Measurements from ENCODE around the gene BCL11A. TPM values are rescaled to one million over a fixed set of nuclear protein-coding genes. Genes with fewer than 3 reads are reported as not detected.
A peak's percentile ranks its signal among the peaks of the same experiment; 100 is the strongest.

The BCL11A gene
- total RNA-seq, 3 donors from 2014 or later, result 0.38 to 2.6 (median 0.87) TPM

- Mint-ChIP-seq H3K4me1 (ENCODE audit: low read depth) (no peaks in the 10 kb centered on the region), H3K36me3 (ENCODE audit: insufficient read depth) (no peaks in the 10 kb centered on the region), H3K9me3 (no peaks in the 10 kb centered on the region), H3K4me3 (peak overlapping the region; percentile 19), H3K27me3 (ENCODE audit: low read depth) (peaks cover 39% of the 10 kb centered on the region)
- ATAC-seq (no peak), DNase-seq (no peak)
These were observed 16.8 kb upstream of the BCL11A start for GRCh38 chr2:60570251-60570650.

DNA sequence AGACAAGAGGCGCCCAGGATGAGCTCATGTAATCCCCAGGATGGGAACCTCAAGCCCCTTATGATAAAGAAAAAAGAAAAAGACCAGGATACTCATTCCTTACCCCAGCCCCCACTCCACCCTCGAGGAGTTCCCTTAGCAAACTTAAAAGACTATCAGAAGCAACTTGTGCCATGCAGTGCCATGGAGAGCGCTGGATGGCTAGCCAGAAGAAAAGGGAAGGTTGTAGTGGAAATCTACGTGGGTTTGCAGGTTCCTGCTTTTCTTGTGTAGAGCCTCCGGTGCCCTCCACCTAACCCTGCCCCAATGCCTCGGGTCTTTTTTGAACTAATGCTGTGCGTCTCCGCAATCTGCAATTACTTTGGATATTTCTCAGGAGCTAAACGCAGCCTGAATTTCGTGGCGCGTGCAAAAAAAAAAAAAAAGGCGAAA is 16.2 kb upstream of the BCL11A start:
- ATAC-seq, result no peak
- no peak for DNase-seq
- peaks cover 43% of the 10 kb centered on the region for H3K27me3 Mint-ChIP-seq (ENCODE audit: low read depth)
- H3K4me3 Mint-ChIP-seq, result no peak overlapping the region
- no peaks in the 10 kb centered on the region for H3K4me1 Mint-ChIP-seq (ENCODE audit: low read depth)
- no peaks in the 10 kb centered on the region for H3K9me3 Mint-ChIP-seq
- no peaks in the 10 kb centered on the region for H3K36me3 Mint-ChIP-seq (ENCODE audit: insufficient read depth)

DNA sequence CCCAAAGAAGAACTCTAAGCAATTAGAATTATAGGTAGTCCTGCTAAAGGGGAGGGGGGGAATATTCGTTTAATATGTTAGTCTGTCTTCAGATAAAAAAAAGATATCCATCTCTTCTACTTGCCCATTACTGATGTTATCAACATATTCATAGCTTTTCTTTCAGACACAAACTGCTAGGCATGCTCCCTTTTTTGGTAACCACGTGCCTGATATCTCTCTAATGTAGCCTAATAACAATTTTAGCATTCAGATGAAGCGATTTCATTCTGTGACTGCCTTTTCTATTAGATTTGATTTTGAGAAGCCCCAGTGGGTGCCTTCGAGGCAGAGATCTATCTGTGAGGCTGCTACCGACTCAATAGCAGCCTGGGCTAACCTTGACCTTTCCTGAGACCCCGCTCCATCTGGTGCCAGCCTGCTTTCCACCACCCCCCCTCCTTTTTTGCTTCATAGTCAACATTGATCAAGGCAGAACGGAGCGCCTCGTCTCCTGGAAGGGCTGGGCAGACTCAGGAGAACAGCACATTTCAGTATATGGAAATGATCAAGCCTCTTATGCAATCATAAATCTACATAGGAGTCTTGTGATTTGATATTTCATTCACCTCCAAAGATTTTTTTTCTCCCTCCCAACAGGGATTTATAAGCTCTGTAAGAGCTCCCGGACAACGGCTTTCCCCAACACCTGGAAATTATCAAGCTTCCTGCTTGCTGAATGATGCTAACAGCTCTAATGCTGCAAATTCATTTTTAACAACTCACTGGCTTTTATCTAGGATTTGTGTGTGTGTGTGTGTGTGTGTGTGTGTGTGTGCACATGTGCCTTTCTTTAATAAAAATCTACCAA is 14.7 kb upstream of the BCL11A start:
- Mint-ChIP-seq H3K4me1 (ENCODE audit: low read depth) (no peaks in the 10 kb centered on the region), H3K4me3 (no peak overlapping the region), H3K36me3 (ENCODE audit: insufficient read depth) (no peaks in the 10 kb centered on the region), H3K9me3 (no peaks in the 10 kb centered on the region), H3K27me3 (ENCODE audit: low read depth) (peaks cover 46% of the 10 kb centered on the region)
- no peak for ATAC-seq
- no peak for DNase-seq

- ATAC-seq, result no peak
- no peaks in the 10 kb centered on the region for H3K9me3 Mint-ChIP-seq
- no peak for DNase-seq
These were observed 13.6 kb upstream of the BCL11A start for GRCh38 chr2:60567096-60567495.

GRCh38 chr2:60565472-60565871 is 12.0 kb upstream of the BCL11A start:
- Mint-ChIP-seq H3K4me3 (no peak overlapping the region), H3K36me3 (ENCODE audit: insufficient read depth) (no peaks in the 10 kb centered on the region), H3K4me1 (ENCODE audit: low read depth) (no peaks in the 10 kb centered on the region), H3K27me3 (ENCODE audit: low read depth) (peaks cover 48% of the 10 kb centered on the region), H3K9me3 (no peaks in the 10 kb centered on the region)
- DNase-seq (no peak), ATAC-seq (no peak)

More at GRCh38 chr2:60567096-60567495, 13.6 kb upstream of the BCL11A start:
- H3K4me1 Mint-ChIP-seq (ENCODE audit: low read depth), result no peaks in the 10 kb centered on the region
- no peaks in the 10 kb centered on the region for H3K36me3 Mint-ChIP-seq (ENCODE audit: insufficient read depth)
- H3K27me3 Mint-ChIP-seq (ENCODE audit: low read depth), result peaks cover 45% of the 10 kb centered on the region
- no peak overlapping the region for H3K4me3 Mint-ChIP-seq

DNA sequence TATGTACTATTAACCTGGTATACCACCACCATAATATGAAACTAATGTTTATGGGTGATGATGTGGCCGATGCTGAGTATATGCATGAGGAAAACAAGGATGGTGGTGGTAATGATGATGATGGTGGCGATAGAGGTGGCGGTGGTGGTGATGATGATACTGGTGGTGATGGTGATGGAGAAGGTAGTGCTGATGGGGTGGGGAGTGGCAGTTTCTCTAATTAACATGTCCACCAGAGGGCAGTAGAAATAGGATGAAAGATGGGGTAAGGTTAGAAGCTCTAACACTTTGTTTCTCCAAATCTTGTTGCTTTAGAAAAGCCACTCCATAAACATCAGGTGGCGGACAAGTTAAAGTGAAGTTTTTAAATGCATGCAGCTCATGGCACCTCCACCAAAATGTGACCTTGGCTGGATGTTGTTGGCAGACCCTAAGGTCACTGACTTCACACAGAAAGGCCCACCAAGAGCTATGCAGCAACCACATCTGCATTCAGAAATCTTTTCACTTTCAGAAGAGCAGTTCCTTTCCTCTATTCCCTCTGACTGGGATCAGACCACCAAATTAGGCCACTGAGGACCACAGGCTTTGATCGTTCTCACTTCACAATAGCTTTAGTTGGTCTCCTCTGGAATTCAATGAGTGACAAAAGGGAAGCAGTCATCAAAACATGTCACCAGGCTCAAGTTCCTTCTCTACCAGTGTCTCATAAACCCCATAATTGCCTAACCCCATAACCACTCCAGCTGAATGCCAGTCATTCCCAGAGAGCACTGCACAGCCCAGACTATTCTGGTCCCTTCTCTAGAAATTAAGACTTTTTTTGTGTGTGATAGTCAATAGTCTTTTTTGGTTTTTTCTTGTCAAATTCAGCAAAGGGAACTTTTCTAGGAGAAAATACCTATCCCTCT is 7.5 kb upstream of the BCL11A start:
- peak; percentile 52 to 72 for ATAC-seq
- Mint-ChIP-seq H3K4me3 (no peak overlapping the region), H3K9me3 (peaks cover 3% of the 10 kb centered on the region), H3K27me3 (ENCODE audit: low read depth) (peaks cover 69% of the 10 kb centered on the region), H3K36me3 (ENCODE audit: insufficient read depth) (peaks cover 2% of the 10 kb centered on the region), H3K4me1 (ENCODE audit: low read depth) (peaks cover 13% of the 10 kb centered on the region)
- no peak for DNase-seq

- Mint-ChIP-seq H3K27me3 (ENCODE audit: low read depth) (peaks cover 72% of the 10 kb centered on the region), H3K9me3 (peaks cover 3% of the 10 kb centered on the region), H3K36me3 (ENCODE audit: insufficient read depth) (peaks cover 2% of the 10 kb centered on the region), H3K4me1 (ENCODE audit: low read depth) (peaks cover 22% of the 10 kb centered on the region), H3K4me3 (no peak overlapping the region)
- ATAC-seq, result no peak
- DNase-seq, result no peak
These were observed 6.4 kb upstream of the BCL11A start for GRCh38 chr2:60559880-60560279.

- peaks cover 3% of the 10 kb centered on the region for H3K9me3 Mint-ChIP-seq
- ATAC-seq (no peak), DNase-seq (no peak)
- H3K4me1 Mint-ChIP-seq (ENCODE audit: low read depth), result peaks cover 23% of the 10 kb centered on the region
- H3K36me3 Mint-ChIP-seq (ENCODE audit: insufficient read depth), result peaks cover 2% of the 10 kb centered on the region
- H3K27me3 Mint-ChIP-seq (ENCODE audit: low read depth), result peaks cover 64% of the 10 kb centered on the region
- no peak overlapping the region for H3K4me3 Mint-ChIP-seq
These were observed 5.1 kb upstream of the BCL11A start for GRCh38 chr2:60558536-60558935.

- no peak for DNase-seq
- Mint-ChIP-seq H3K4me1 (ENCODE audit: low read depth) (peaks cover 28% of the 10 kb centered on the region), H3K4me3 (peak overlapping the region; percentile 59), H3K9me3 (peaks cover 3% of the 10 kb centered on the region), H3K27me3 (ENCODE audit: low read depth) (peaks cover 68% of the 10 kb centered on the region), H3K36me3 (ENCODE audit: insufficient read depth) (peaks cover 2% of the 10 kb centered on the region)
- no peak for ATAC-seq
These were observed 4.0 kb upstream of the BCL11A start for GRCh38 chr2:60557486-60557864.

DNA sequence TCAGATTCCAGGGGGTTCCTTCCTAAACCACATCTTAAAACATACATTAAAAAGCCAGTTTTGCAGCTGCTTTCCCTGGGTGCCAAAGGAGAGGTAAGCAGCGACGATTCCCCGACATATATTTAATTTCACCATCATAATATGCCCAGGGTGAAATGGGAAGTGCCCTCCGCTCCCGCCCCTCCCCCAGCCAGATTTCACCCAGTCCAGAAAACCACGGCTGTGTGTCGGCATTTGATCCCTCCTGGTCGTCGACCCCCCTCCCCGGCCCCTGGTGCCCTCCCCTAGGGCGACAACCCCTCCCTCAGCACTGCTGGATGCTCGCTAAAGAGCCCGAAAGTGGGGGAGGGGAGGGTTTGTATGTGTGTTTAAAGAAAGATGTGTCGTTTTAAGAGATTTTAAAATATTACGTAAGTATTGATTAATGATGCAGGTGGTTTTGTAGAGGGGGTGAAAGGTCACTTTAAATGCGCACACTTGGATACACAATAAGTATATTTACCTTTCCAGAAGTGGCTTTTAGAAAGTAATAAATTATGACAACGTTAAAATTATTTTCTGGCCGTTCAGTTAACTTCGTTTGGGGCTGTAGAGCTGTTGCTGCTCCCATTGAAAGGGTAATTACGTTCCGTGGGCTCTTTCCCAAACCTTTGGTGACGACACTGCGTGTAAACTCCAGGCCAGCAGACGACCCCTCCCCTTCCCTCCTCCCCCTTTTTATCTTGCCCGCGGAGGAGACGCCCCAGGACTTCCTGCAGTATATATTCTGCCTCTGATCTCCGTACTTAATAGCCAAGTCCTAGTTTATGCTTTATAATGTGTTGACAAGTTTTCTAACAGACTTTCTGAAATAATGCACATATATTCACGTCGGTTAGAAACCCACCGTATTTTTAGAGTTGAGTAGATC is 3.4 kb upstream of the BCL11A start:
- Mint-ChIP-seq H3K36me3 (ENCODE audit: insufficient read depth) (peaks cover 2% of the 10 kb centered on the region), H3K4me1 (ENCODE audit: low read depth) (peaks cover 32% of the 10 kb centered on the region), H3K9me3 (peaks cover 3% of the 10 kb centered on the region), H3K4me3 (peak overlapping the region; percentile 59), H3K27me3 (ENCODE audit: low read depth) (peaks cover 70% of the 10 kb centered on the region)
- DNase-seq (no peak), ATAC-seq (no peak)

- Mint-ChIP-seq H3K4me3 (peak overlapping the region; percentile 79), H3K4me1 (ENCODE audit: low read depth) (peaks cover 35% of the 10 kb centered on the region), H3K27me3 (ENCODE audit: low read depth) (peaks cover 67% of the 10 kb centered on the region), H3K9me3 (peaks cover 3% of the 10 kb centered on the region), H3K36me3 (ENCODE audit: insufficient read depth) (peaks cover 2% of the 10 kb centered on the region)
- DNase-seq, result no peak
- ATAC-seq, result no peak
These were observed 2.7 kb upstream of the BCL11A start for GRCh38 chr2:60556175-60556574.

- DNase-seq (no peak), ATAC-seq (peak in 1 of 2 donors; percentile 3)
- H3K27me3 Mint-ChIP-seq (ENCODE audit: low read depth), result peaks cover 65% of the 10 kb centered on the region
- H3K4me1 Mint-ChIP-seq (ENCODE audit: low read depth), result peaks cover 37% of the 10 kb centered on the region
- peaks cover 3% of the 10 kb centered on the region for H3K9me3 Mint-ChIP-seq
- H3K4me3 Mint-ChIP-seq, result peak overlapping the region; percentile 79
- H3K36me3 Mint-ChIP-seq (ENCODE audit: insufficient read depth), result peaks cover 2% of the 10 kb centered on the region
These were observed 2.3 kb upstream of the BCL11A start for GRCh38 chr2:60555783-60556139.

GRCh38 chr2:60555066-60555782 is 1.8 kb upstream of the BCL11A start:
- Mint-ChIP-seq H3K9me3 (peaks cover 3% of the 10 kb centered on the region), H3K4me1 (ENCODE audit: low read depth) (peaks cover 39% of the 10 kb centered on the region), H3K27me3 (ENCODE audit: low read depth) (peaks cover 64% of the 10 kb centered on the region), H3K36me3 (ENCODE audit: insufficient read depth) (peaks cover 2% of the 10 kb centered on the region), H3K4me3 (peak overlapping the region; percentile 79)
- peak; percentile 40 for DNase-seq
- peak; percentile 59 to 64 for ATAC-seq
